Endothelial cell of umbilical vein (primary cell): ENCODE results near the gene ZNF423.

Experiments
- CTCF ChIP-seq, 2 donors: IDR thresholded peaks; 1 replicate in 1 of 2; 2 replicates in 1 of 2; pipeline ENCODE4 v1.5.1; 2011; ENCODE audit warnings: low read length in 2 of 2, mild to moderate bottlenecking in 2 of 2, moderate library complexity in 2 of 2, control low read depth in 1 of 2, inconsistent platforms in 1 of 2, low read depth in 1 of 2; ENCODE audit not compliant: insufficient read depth in 1 of 2; ENCODE audit errors: extremely low read depth in 1 of 2
- EZH2 ChIP-seq: IDR thresholded peaks from 2 replicates; pipeline ENCODE4 v1.6.1; 2012; ENCODE audit warnings: borderline replicate concordance, low read depth, mild to moderate bottlenecking, moderate library complexity, low read length, inconsistent platforms; ENCODE audit not compliant: severe bottlenecking
- JUN ChIP-seq: IDR thresholded peaks from 2 replicates; pipeline ENCODE4 v1.6.1; 2011; ENCODE audit warnings: borderline replicate concordance, low read depth; ENCODE audit not compliant: insufficient read length, insufficient read depth
- MYC ChIP-seq: IDR thresholded peaks from one replicate; pipeline ENCODE4 v1.6.1; 2011; ENCODE audit warnings: mild to moderate bottlenecking, low read depth, low read length
- POLR2A ChIP-seq: IDR thresholded peaks from 2 replicates; pipeline ENCODE4 v1.6.1; 2012; ENCODE audit warnings: low read depth, mild to moderate bottlenecking, control low read depth, low read length
- POLR2AphosphoS5 ChIP-seq: IDR thresholded peaks from 2 replicates; pipeline ENCODE4 v1.6.1; 2012; ENCODE audit warnings: low read depth, mild to moderate bottlenecking, control low read depth, low read length, moderate library complexity; ENCODE audit not compliant: insufficient read depth

DNA sequence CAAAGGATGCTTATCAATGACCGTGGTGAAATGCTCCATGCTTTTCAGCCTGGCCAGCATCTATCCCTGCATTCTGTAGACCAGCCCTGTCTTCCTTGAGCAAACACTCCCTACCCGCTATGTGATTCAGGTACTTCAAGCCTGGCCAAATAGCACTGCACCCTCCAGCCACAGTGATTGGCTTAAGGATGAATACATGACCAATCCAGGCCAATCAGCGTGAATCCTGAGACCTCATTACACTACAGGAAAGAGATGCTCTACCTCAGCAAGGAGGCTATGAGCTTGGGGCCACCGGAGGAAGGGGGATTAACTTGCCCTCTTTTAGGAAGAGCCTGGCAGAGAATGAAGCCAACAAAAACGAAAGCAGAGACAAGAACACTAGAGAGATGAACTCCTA, 162.5 kb downstream of the ZNF423 start:
- TF ChIP-seq EZH2 (no peak), CTCF (IDR thresholded peaks at IDR 0.05; ENCODE audit: extremely low read depth in 1 of 2, insufficient read depth in 1 of 2, low read depth in 1 of 2, low read length in 2 of 2) (no peak), POLR2A (no peak), POLR2AphosphoS5 (no peak), MYC (no peak), JUN (no peak)
